ENCODE data around the gene TAF3. TPM values are rescaled to one million over a fixed set of nuclear protein-coding genes. Genes with fewer than 3 reads are reported as not detected.

The TAF3 gene
- total RNA-seq, 3 donors from 2014 or later: 7.4 to 9.7 (median 9.2) TPM

DNA sequence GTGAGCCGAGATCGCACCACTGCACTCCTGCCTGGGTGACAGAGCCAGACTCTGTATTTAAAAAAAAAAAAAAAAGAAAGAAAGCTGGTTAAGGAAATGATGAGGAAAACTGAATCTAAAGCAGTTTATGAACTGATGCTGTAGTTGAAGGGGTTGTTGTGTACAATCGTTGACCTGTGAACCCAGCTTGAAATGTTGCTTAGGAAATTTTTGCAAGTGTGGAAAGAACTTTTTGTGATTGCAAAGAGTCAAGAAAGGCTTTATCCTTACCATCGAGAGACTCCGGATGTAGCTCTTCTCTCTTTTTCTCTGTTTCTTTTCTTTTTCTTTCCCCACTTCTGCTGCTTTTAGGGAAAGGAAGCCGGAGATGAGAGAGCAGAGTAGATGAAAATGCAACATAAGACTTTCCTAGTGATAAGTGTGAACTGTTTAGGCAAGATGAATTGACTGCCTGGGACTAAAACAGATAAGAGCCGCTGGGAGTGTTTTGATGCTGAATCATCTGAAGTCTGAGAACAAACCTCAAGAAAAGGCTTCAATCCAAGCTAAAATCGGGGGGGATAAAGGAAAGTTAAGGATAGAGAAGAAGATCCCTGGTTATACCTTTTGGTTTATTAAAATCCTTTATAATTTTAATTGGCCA, 69.0 kb downstream of the TAF3 start:
- intact Hi-C loops (cut with DNase I; ENCODE audit: low total_unique reads): loop anchor here (10.0 kb wide), 1 partner anchor 1318 kb away; no protein-coding TSS in a partner anchor

DNA sequence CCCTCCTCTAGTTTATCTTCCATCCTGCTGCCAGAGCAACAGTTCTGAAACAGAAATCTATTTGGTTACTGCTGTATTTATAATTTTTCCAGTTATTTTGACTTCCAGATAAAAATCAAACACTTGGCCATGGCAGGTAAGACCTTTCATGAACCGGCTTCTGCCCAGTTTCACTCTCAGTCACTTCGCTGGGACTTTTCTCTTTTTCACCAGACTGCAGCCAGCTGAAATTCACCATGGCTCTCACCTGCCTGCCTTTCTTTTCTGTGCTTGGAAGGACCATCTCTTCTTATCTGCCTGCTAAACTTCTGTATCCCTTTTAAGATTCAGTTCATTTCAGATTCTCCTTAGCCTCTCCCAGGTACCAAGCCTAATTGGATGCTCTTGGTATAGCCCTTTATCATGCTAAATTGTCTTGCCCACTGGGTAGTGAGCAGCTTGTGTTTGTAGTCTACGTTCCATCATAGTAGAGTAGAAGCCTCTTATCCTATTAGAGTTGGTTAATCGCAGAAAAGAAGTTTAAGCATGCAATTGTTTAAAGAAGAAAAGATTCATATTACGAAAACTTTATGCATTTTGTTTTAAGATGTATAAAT, 71.7 kb downstream of the TAF3 start:
- TF ChIP-seq POLR2AphosphoS5 (IDR thresholded peaks at IDR 0.05) (no peak), POLR2A (IDR thresholded peaks at IDR 0.05) (no peak)
- TF ChIP-seq, protein P1, sequence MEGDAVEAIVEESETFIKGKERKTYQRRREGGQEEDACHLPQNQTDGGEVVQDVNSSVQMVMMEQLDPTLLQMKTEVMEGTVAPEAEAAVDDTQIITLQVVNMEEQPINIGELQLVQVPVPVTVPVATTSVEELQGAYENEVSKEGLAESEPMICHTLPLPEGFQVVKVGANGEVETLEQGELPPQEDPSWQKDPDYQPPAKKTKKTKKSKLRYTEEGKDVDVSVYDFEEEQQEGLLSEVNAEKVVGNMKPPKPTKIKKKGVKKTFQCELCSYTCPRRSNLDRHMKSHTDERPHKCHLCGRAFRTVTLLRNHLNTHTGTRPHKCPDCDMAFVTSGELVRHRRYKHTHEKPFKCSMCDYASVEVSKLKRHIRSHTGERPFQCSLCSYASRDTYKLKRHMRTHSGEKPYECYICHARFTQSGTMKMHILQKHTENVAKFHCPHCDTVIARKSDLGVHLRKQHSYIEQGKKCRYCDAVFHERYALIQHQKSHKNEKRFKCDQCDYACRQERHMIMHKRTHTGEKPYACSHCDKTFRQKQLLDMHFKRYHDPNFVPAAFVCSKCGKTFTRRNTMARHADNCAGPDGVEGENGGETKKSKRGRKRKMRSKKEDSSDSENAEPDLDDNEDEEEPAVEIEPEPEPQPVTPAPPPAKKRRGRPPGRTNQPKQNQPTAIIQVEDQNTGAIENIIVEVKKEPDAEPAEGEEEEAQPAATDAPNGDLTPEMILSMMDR (IDR thresholded peaks at IDR 0.05): no peak

More for the DNA sequence above, 69.0 kb downstream of the TAF3 start:
- TF ChIP-seq POLR2A (IDR thresholded peaks at IDR 0.05): no peak
- TF ChIP-seq, protein P1 (IDR thresholded peaks at IDR 0.05): no peak
- no peak for TF ChIP-seq POLR2AphosphoS5 (IDR thresholded peaks at IDR 0.05)
- Histone ChIP-seq H3K4me1 (no peaks in the 10 kb centered on the region), H3K9me3 (no peaks in the 10 kb centered on the region), H3K36me3 (no peaks in the 10 kb centered on the region), H3K4me3 (no peak overlapping the region), H3K27me3 (no peaks in the 10 kb centered on the region), H3K27ac (no peak overlapping the region)
- DNase-seq (ENCODE audit: low spot score in 2 of 2): no peak

DNA sequence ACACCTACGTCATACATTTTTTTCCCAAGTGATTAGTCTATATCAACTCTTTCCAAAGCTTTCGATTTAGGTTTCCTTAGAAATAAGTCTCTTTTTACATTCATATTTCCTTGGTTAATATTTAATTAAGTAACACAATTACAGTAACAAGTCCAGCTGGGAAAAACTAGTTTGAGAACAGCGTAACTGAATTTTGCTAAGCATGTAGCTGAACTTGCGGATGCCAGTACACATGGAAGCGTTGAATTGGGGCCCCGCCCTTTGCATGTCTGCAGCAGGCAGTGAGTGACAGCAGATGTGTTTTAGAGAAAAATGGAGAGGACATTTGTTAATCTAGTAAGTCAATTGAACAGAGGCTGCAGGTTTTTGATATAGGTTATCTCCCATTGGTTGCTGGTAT, 72.5 kb downstream of the TAF3 start:
- no peaks in the 10 kb centered on the region for H3K4me1 ChIP-seq
- DNase-seq (ENCODE audit: low spot score in 2 of 2): no peak
- no peaks in the 10 kb centered on the region for H3K36me3 ChIP-seq
- H3K4me3 ChIP-seq: no peak overlapping the region
- no peaks in the 10 kb centered on the region for H3K27me3 ChIP-seq
- no peak overlapping the region for H3K27ac ChIP-seq
- intact Hi-C loops (cut with DNase I; ENCODE audit: low total_unique reads): no loop called here
- TF ChIP-seq, protein P1 (IDR thresholded peaks at IDR 0.05): no peak
- TF ChIP-seq POLR2A (IDR thresholded peaks at IDR 0.05) (no peak), POLR2AphosphoS5 (IDR thresholded peaks at IDR 0.05) (no peak)
- H3K9me3 ChIP-seq: no peaks in the 10 kb centered on the region

More for the DNA sequence above, 71.7 kb downstream of the TAF3 start:
- H3K36me3 ChIP-seq: no peaks in the 10 kb centered on the region
- intact Hi-C loops (cut with DNase I; ENCODE audit: low total_unique reads): loop anchor here (10.0 kb wide), 1 partner anchor 1315 kb away; no protein-coding TSS in a partner anchor
- no peaks in the 10 kb centered on the region for H3K4me1 ChIP-seq
- H3K4me3 ChIP-seq: no peak overlapping the region
- no peak for DNase-seq (ENCODE audit: low spot score in 2 of 2)
- no peaks in the 10 kb centered on the region for H3K27me3 ChIP-seq
- no peaks in the 10 kb centered on the region for H3K9me3 ChIP-seq
- no peak overlapping the region for H3K27ac ChIP-seq

DNA sequence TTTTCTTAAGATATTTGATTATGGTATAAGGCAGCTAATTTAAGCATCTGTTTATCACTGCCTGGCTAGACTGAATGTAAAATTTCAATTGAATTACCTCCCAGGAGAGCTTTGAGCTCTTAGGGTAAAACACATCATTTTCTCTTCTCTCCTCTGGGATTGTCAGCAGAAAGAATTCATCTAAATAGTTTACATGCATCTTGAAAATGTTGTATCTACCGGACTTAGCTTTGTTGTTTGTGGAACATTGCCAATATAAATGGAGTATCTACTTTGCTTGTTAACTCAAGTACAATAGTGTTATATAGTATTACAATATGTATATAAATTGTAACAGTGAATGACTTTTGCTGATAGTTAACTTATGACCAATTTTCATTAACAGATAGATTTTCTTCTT, 73.3 kb downstream of the TAF3 start:
- no peaks in the 10 kb centered on the region for H3K9me3 ChIP-seq
- no peaks in the 10 kb centered on the region for H3K36me3 ChIP-seq
- H3K4me3 ChIP-seq: no peak overlapping the region
- no peak overlapping the region for H3K27ac ChIP-seq
- no peak for DNase-seq (ENCODE audit: low spot score in 2 of 2)
- H3K27me3 ChIP-seq: no peaks in the 10 kb centered on the region
- H3K4me1 ChIP-seq: no peaks in the 10 kb centered on the region
- TF ChIP-seq POLR2A (IDR thresholded peaks at IDR 0.05) (no peak), POLR2AphosphoS5 (IDR thresholded peaks at IDR 0.05) (no peak)
- TF ChIP-seq, protein P1 (IDR thresholded peaks at IDR 0.05): no peak
- intact Hi-C loops (cut with DNase I; ENCODE audit: low total_unique reads): no loop called here

DNA sequence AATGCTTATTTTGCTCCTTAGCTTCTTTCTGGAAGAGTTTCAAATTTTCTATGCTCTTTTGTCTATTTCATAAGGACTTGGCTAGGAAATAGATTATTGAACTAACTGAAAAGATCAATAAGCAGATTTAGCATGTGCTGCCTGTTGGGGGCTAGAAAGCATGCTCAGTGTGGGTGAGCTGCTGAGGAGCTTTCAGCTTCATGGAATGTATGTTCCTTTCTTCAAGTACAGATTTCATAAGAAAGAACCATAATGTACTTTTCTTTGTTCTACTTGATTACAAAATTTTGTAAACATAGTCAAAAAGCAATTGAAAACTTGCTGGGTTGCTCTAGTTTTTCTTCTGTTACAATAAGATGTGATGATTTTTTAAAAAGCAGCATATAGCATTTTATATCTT, 73.8 kb downstream of the TAF3 start:
- no peak for DNase-seq (ENCODE audit: low spot score in 2 of 2)
- TF ChIP-seq, protein P1 (IDR thresholded peaks at IDR 0.05): no peak
- no peak for TF ChIP-seq POLR2A (IDR thresholded peaks at IDR 0.05)
- intact Hi-C loops (cut with DNase I; ENCODE audit: low total_unique reads): no loop called here
- no peaks in the 10 kb centered on the region for H3K27me3 ChIP-seq
- no peaks in the 10 kb centered on the region for H3K36me3 ChIP-seq
- no peak overlapping the region for H3K27ac ChIP-seq
- H3K4me1 ChIP-seq: no peaks in the 10 kb centered on the region
- no peaks in the 10 kb centered on the region for H3K9me3 ChIP-seq
- H3K4me3 ChIP-seq: no peak overlapping the region

All from breast epithelium (tissue), 4 donors.